Neural progenitor cell (in vitro differentiated cells): ENCODE measurements around the gene GSTT2. TPM values are rescaled to one million over a fixed set of nuclear protein-coding genes. Genes with fewer than 3 reads are reported as not detected.
A peak's percentile ranks its signal among the peaks of the same experiment; 100 is the strongest.
"Not testable (repeated sequence)": the region's sequence is repeated elsewhere in the genome, so short reads cannot be mapped to it uniquely, and the experiment has no call there.

Experiments
- DNase-seq: peaks from one replicate; pipeline ENCODE4 v3.0.0-alpha.2; 2016; ENCODE audit warnings: low spot score
- H2AFZ ChIP-seq: fragments of 200-600 bp; sonication (generic); replicated peaks from 2 replicates; pipeline ENCODE4 v1.6.1; 2016; ENCODE audit warnings: antibody characterized with exemption
- H3F3A ChIP-seq: fragments of 200-600 bp; sonication (generic); 2 replicates; pipeline ENCODE4 v1.6.1; 2016; ENCODE audit warnings: antibody characterized with exemption, low read depth
- H3K27ac ChIP-seq: fragments of 200-600 bp; sonication (generic); 2 replicates; pipeline ENCODE4 v1.5.1; 2016; ENCODE audit warnings: mild to moderate bottlenecking
- H3K27me3 ChIP-seq: fragments of 200-600 bp; sonication (generic); 2 replicates; pipeline ENCODE4 v1.6.1; 2016; ENCODE audit warnings: mild to moderate bottlenecking, moderate library complexity
- H3K36me3 ChIP-seq: fragments of 200-600 bp; sonication (generic); 2 replicates; pipeline ENCODE4 v1.5.1; 2016
- H3K4me1 ChIP-seq: fragments of 200-600 bp; sonication (generic); 2 replicates; pipeline ENCODE4 v1.6.1; 2016; ENCODE audit warnings: mixed run types
- H3K4me2 ChIP-seq: fragments of 200-600 bp; sonication (generic); 2 replicates; pipeline ENCODE4 v1.6.1; 2016
- H3K4me3 ChIP-seq: fragments of 200-600 bp; sonication (generic); 2 replicates; pipeline ENCODE4 v1.5.1; 2016
- H3K79me2 ChIP-seq: fragments of 200-600 bp; sonication (generic); 2 replicates; pipeline ENCODE4 v1.6.1; 2016; ENCODE audit warnings: low read depth
- H3K9ac ChIP-seq: fragments of 200-600 bp; sonication (generic); 2 replicates; pipeline ENCODE4 v1.6.1; 2016
- H3K9me3 ChIP-seq: fragments of 200-600 bp; sonication (generic); 2 replicates; pipeline ENCODE4 v1.5.1; 2016; ENCODE audit warnings: low read depth
- H4K20me1 ChIP-seq: fragments of 200-600 bp; sonication (generic); 2 replicates; pipeline ENCODE4 v1.6.1; 2016; ENCODE audit warnings: low read depth
- H3K27ac Mint-ChIP-seq: 3 replicates; pipeline ENCODE4 v1.8.0; 2021; ENCODE audit warnings: mixed read lengths
- H3K27me3 Mint-ChIP-seq: 2 replicates; pipeline ENCODE4 v1.8.0; 2022; ENCODE audit warnings: low read depth, mild to moderate bottlenecking, inconsistent platforms, moderate library complexity, mixed read lengths; ENCODE audit not compliant: insufficient read depth
- H3K36me3 Mint-ChIP-seq: 3 replicates; pipeline ENCODE4 v1.8.0; 2021; ENCODE audit warnings: mixed read lengths
- H3K4me1 Mint-ChIP-seq: 3 replicates; pipeline ENCODE4 v1.8.0; 2021; ENCODE audit warnings: mixed read lengths
- H3K4me3 Mint-ChIP-seq: 3 replicates; pipeline ENCODE4 v1.8.0; 2021; ENCODE audit warnings: mild to moderate bottlenecking, moderate library complexity, mixed read lengths
- H3K9me3 Mint-ChIP-seq: 3 replicates; pipeline ENCODE4 v1.8.0; 2020; ENCODE audit warnings: mixed read lengths
- total RNA-seq: library from RNA; depleted of rRNA; stranded (reverse); fragments of >200 nt; gene quantifications from 2 replicates; pipeline ENCODE4 v1.2.3, GENCODE V29; 2015; ENCODE audit warnings: low replicate concordance

Gene GSTT2
- total RNA-seq, 1 donor from 2014 or later, result not detected

DNA sequence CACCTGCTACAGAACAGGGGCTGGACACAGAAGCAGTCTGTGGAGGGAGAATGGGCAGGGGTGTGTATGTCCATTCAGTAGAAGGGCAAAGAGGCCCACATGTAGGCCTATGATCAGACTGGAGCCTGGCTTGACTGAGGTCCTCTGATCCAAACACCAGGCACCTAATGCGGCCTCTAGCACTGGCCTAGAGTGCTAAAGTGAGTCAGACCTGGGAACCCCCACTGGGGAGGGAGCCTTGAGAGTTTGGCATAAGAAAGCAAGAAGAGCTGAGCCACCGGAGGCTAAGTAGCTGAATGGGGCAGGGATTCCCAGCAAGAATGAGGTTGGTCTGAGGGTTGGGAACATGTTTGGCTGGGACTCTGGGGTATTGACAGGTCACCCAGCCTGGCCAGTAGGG, 28.6 kb upstream of the GSTT2 start:
- H2AFZ ChIP-seq, H3K9me3 ChIP-seq, H3K9ac ChIP-seq, H4K20me1 ChIP-seq, H3K27me3 Mint-ChIP-seq, H3K27ac ChIP-seq, H3K4me3 ChIP-seq, H3K36me3 Mint-ChIP-seq, H3K36me3 ChIP-seq, H3K4me3 Mint-ChIP-seq, H3K27me3 ChIP-seq, H3K9me3 Mint-ChIP-seq, DNase-seq, H3K79me2 ChIP-seq, H3F3A ChIP-seq, H3K4me2 ChIP-seq, H3K27ac Mint-ChIP-seq, H3K4me1 ChIP-seq: not testable (repeated sequence)
- H3K4me1 Mint-ChIP-seq, result peaks cover 13% of the 10 kb centered on the region

DNA sequence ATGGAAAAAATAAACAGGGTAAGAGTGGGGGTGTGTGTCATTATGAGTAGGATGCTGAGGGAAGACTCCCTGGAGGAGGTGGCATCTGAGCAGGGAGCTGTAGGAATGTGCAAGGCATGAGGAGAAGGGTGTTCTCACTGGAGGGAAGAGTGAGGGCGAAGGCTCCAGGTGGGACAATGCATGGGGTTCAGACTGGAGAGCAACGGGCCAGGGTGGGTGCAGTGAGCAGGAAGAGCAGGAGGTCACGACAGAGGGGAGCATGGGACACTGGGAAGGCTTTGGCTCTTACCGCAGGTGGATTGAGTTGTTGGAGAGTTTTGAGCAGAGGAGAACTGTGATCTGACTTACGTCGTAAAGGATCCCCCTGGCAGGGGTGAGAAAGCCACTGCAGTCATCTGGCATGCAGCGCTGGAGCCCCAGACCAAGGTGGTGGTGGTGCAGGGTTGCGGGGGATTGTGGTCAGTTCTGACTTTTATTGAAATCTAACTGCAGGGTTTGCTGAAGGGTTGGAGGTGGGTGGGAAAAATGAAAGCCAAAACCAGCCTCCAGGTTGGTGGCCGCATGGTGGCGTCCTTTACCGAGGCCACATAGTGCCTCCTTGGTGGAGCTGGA, 27.0 kb upstream of the GSTT2 start:
- H2AFZ ChIP-seq, H3K4me3 ChIP-seq, H3K9me3 ChIP-seq, H3K27me3 Mint-ChIP-seq, H3K27me3 ChIP-seq, H3K9me3 Mint-ChIP-seq, H4K20me1 ChIP-seq, H3K36me3 ChIP-seq, H3K36me3 Mint-ChIP-seq, DNase-seq, H3K9ac ChIP-seq, H3K4me1 ChIP-seq, H3K27ac ChIP-seq, H3K4me2 ChIP-seq, H3F3A ChIP-seq, H3K79me2 ChIP-seq: not testable (repeated sequence)
- peak overlapping the region; percentile 21 for H3K4me3 Mint-ChIP-seq
- peak overlapping the region; percentile 81 for H3K27ac Mint-ChIP-seq
- H3K4me1 Mint-ChIP-seq, result peaks cover 15% of the 10 kb centered on the region

DNA sequence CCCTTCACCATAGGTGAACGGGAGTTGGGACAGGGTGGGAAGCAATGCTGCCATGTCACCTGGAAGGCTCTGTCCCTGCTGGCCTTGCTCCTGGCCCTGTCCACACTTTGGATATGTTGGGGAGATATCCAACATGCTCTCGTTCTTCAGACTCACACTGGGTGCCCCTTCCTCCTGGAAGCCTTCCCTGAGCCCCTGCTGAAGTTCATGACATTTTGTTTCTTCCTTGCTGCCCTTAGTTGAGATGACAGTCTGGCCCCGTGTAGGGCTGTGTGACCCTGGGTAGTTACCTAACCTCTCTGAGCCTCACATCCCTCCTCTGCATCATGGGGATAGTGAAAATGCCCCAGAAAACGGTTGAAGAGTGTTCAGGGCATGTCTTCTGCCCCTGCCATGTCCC, 26.4 kb upstream of the GSTT2 start:
- not testable (repeated sequence) for H3K9me3 ChIP-seq, H3K27me3 Mint-ChIP-seq, H3K9ac ChIP-seq, H3K36me3 ChIP-seq, H3K79me2 ChIP-seq, H3K4me3 Mint-ChIP-seq, H2AFZ ChIP-seq, H3K4me2 ChIP-seq, H3K4me1 ChIP-seq, H4K20me1 ChIP-seq, H3K27ac Mint-ChIP-seq, H3K27me3 ChIP-seq, H3F3A ChIP-seq, DNase-seq, H3K36me3 Mint-ChIP-seq, H3K4me3 ChIP-seq, H3K27ac ChIP-seq, H3K9me3 Mint-ChIP-seq
- H3K4me1 Mint-ChIP-seq, result peaks cover 15% of the 10 kb centered on the region

GRCh38 chr22:23954193-23954990, 25.5 kb upstream of the GSTT2 start:
- not testable (repeated sequence) for H3K27me3 ChIP-seq, H3K36me3 ChIP-seq, H3K9ac ChIP-seq, H3K27ac ChIP-seq, H2AFZ ChIP-seq, H3K79me2 ChIP-seq, H3K9me3 ChIP-seq, H3F3A ChIP-seq, H3K4me1 ChIP-seq, H3K9me3 Mint-ChIP-seq, DNase-seq, H3K4me2 ChIP-seq, H4K20me1 ChIP-seq, H3K27me3 Mint-ChIP-seq, H3K36me3 Mint-ChIP-seq, H3K4me3 ChIP-seq
- peaks cover 15% of the 10 kb centered on the region for H3K4me1 Mint-ChIP-seq
- peak overlapping the region; percentile 2 for H3K27ac Mint-ChIP-seq
- H3K4me3 Mint-ChIP-seq, result peak overlapping the region; percentile 5

DNA sequence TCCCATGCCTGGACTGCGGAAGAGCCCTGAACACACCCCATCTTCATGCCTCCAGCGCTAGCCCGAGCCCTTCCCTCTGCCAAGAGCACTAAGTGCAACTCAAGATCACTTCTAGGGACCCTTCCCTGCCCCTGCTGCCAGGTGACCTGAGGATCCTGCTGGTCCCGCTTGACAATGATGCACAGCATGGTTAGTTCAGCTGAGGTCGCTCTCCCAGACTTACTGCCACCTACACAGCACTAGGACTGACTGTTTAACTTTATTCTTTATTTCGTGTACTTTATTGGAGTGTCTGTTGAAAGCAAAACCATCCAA, 25.0 kb upstream of the GSTT2 start:
- not testable (repeated sequence) for H3K27me3 ChIP-seq, H3K4me3 ChIP-seq
- peak overlapping the region; percentile 2 for H3K27ac Mint-ChIP-seq

GRCh38 chr22:23955886-23956285, 24.0 kb upstream of the GSTT2 start:
- H3K4me1 Mint-ChIP-seq, result peaks cover 15% of the 10 kb centered on the region
- not testable (repeated sequence) for H3K9me3 ChIP-seq, H3K27ac ChIP-seq, H3K4me2 ChIP-seq, DNase-seq, H3K27me3 Mint-ChIP-seq, H3K9me3 Mint-ChIP-seq, H2AFZ ChIP-seq, H3K4me3 Mint-ChIP-seq, H3K27me3 ChIP-seq, H4K20me1 ChIP-seq, H3K36me3 Mint-ChIP-seq, H3K4me1 ChIP-seq, H3K79me2 ChIP-seq, H3K36me3 ChIP-seq, H3F3A ChIP-seq, H3K4me3 ChIP-seq, H3K27ac Mint-ChIP-seq, H3K9ac ChIP-seq

More for the DNA sequence above, 25.0 kb upstream of the GSTT2 start:
- H3K9ac ChIP-seq, H3K36me3 Mint-ChIP-seq, H3K27ac ChIP-seq, H3K9me3 Mint-ChIP-seq, H3K4me2 ChIP-seq, H3K4me3 Mint-ChIP-seq, H3K4me1 ChIP-seq, H2AFZ ChIP-seq, H3K27me3 Mint-ChIP-seq, H3K9me3 ChIP-seq, H3F3A ChIP-seq, DNase-seq, H4K20me1 ChIP-seq, H3K79me2 ChIP-seq, H3K36me3 ChIP-seq: not testable (repeated sequence)
- H3K4me1 Mint-ChIP-seq, result peaks cover 15% of the 10 kb centered on the region
